Activated CD4-positive, alpha-beta T cell treated with anti-CD3 and anti-CD28 coated beads for 36 hours (primary cell): ENCODE measurements around the gene ZNHIT3. TPM values are rescaled to one million over a fixed set of nuclear protein-coding genes. Genes with fewer than 3 reads are reported as not detected.
A peak's percentile ranks its signal among the peaks of the same experiment; 100 is the strongest.

Experiments used
- ATAC-seq: fragments of 200-7000 bp; cut with Tn5 transposase; one replicate; pipeline ENCODE4 v1.10.0; 2021; ENCODE audit warnings: mild to moderate bottlenecking, moderate library complexity
- CTCF ChIA-PET: fragments of 350-600 bp; sonication (Branson Sonifier 250); formaldehyde crosslinking; loops from one replicate; lab custom pipeline; 2021; ENCODE audit warnings: antibody characterized with exemption; lab: Charles Lee
- POLR2A ChIA-PET: fragments of 350-600 bp; sonication (Branson Sonifier 250); formaldehyde crosslinking; loops from one replicate; lab custom pipeline; 2021; ENCODE audit warnings: antibody characterized with exemption, inconsistent platforms; lab: Charles Lee
- DNase-seq: peaks from one replicate; pipeline ENCODE4 v3.0.0-alpha.2; 2020
- H3K27ac Mint-ChIP-seq: one replicate; pipeline ENCODE4 v1.8.0; 2021; ENCODE audit warnings: mixed read lengths
- H3K27me3 Mint-ChIP-seq: one replicate; pipeline ENCODE4 v1.8.0; 2021; ENCODE audit warnings: mixed read lengths
- H3K36me3 Mint-ChIP-seq: one replicate; pipeline ENCODE4 v1.8.0; 2021; ENCODE audit warnings: low read depth, mixed read lengths
- H3K4me1 Mint-ChIP-seq: one replicate; pipeline ENCODE4 v1.8.0; 2021; ENCODE audit warnings: mixed read lengths
- H3K4me3 Mint-ChIP-seq: one replicate; pipeline ENCODE4 v1.8.0; 2021; ENCODE audit warnings: mild to moderate bottlenecking, moderate library complexity, mixed read lengths
- H3K9me3 Mint-ChIP-seq: one replicate; pipeline ENCODE4 v1.8.0; 2021; ENCODE audit warnings: low read depth, mixed read lengths
- intact Hi-C, 2 experiments: fragments of 100-400 bp; cut with DNase I in 1 of 2; cut with micrococcal nuclease in 1 of 2; formaldehyde crosslinking; loops; one replicate each; pipeline versions ENCODE4 v1.14.2 to v1.15.1; 2022 to 2024; cut with DNase I, micrococcal nuclease
- total RNA-seq, 2 experiments: library from RNA; stranded (reverse); gene quantifications; one replicate each; pipeline ENCODE4 v1.2.3, GENCODE V29; 2021

ZNHIT3 gene
- total RNA-seq, 2 experiments from 2014 or later, result 38.2 to 42.3 TPM

DNA sequence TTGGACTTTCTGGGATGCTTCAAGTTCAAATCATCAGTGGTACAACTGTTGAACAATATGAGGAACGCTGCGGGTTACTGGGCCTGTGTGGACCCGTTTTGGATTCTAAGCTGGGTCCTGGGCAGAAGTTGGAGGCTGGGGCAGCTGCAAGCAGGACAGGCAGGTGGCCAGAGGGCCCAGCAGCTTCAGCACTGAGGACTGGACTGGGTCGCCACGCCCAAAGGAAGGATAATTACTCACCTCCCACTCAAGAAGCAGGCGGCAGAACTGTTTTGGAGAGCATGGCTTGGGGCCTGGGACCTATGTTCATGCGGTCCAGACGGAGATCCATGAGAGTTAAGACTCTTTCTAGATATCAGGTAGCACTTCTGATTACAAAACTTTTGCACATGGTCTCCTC is 1.5 kb upstream of the ZNHIT3 start:
- peaks cover 15% of the 10 kb centered on the region for H3K27me3 Mint-ChIP-seq
- intact Hi-C loops, result loop anchor here in 1 of 2 experiments (5.0 to 10.0 kb wide), 2 partner anchors 340 to 413 kb away; no protein-coding TSS in a partner anchor
- no peaks in the 10 kb centered on the region for H3K9me3 Mint-ChIP-seq
- ChIA-PET CTCF (no interaction called here), POLR2A (no interaction called here)
- H3K27ac Mint-ChIP-seq, result no peak overlapping the region
- DNase-seq, result no peak
- H3K36me3 Mint-ChIP-seq, result peaks cover 15% of the 10 kb centered on the region
- ATAC-seq, result no peak
- H3K4me1 Mint-ChIP-seq, result peaks cover 41% of the 10 kb centered on the region
- peak overlapping the region; percentile 84 for H3K4me3 Mint-ChIP-seq

- ChIA-PET POLR2A (interaction anchor here (0.7 to 0.9 kb wide), 2 partner anchors 58 to 594 kb away, joined by 3 to 5 read pairs; no protein-coding TSS in a partner anchor), CTCF (no interaction called here)
- no peaks in the 10 kb centered on the region for H3K9me3 Mint-ChIP-seq
- peaks cover 12% of the 10 kb centered on the region for H3K27me3 Mint-ChIP-seq
- peak overlapping the region; percentile 96 for H3K27ac Mint-ChIP-seq
- H3K36me3 Mint-ChIP-seq, result peaks cover 19% of the 10 kb centered on the region
- intact Hi-C loops, result loop anchor here (1.0 to 10.0 kb wide), 11 partner anchors 49 to 1525 kb away; partner anchors contain the start of genes AATF (in 1 of the 2), CCT6B (in 1 of the 2), MRM1 (in 1 of the 2) and RDM1 (in 1 of the 2)
- H3K4me3 Mint-ChIP-seq, result peak overlapping the region; percentile 84
- H3K4me1 Mint-ChIP-seq, result peaks cover 44% of the 10 kb centered on the region
- ATAC-seq, result no peak
- DNase-seq, result peak; percentile 13
Measured at GRCh38 chr17:36485805-36486203, 677 bp upstream of the ZNHIT3 start.

DNA sequence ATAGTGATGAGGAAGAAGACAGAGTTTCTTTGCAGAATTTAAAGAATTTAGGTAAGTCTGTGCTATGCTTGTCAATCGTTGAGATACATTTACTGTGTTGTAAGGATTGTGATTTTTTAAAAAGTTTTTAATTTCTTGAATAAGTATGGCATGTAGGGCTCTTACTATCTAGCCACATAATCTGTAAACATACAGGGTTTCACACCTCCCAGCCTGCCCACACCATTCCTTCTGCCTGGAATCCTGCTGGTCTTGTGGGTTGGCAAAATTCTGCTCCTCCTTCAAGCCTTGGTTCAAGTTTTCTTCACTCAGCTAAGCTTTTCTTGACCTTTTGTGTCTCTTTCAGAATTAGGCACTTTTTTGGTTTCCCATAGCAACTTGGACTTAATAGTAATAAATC is 7.5 kb downstream of the ZNHIT3 start:
- ChIA-PET CTCF (no interaction called here), POLR2A (no interaction called here)
- Mint-ChIP-seq H3K36me3 (peaks cover 56% of the 10 kb centered on the region), H3K27me3 (no peaks in the 10 kb centered on the region), H3K4me3 (no peak overlapping the region), H3K9me3 (no peaks in the 10 kb centered on the region), H3K27ac (peak overlapping the region; percentile 1), H3K4me1 (peaks cover 26% of the 10 kb centered on the region)
- DNase-seq (no peak), ATAC-seq (no peak)
- intact Hi-C loops, result no loop called here

- H3K36me3 Mint-ChIP-seq, result peaks cover 51% of the 10 kb centered on the region
Measured at GRCh38 chr17:36494674-36495073, 8.2 kb downstream of the ZNHIT3 start.

GRCh38 chr17:36495076-36495578 is 8.6 kb downstream of the ZNHIT3 start:
- intact Hi-C loops, result no loop called here
- no peak for DNase-seq

More at GRCh38 chr17:36494674-36495073, 8.2 kb downstream of the ZNHIT3 start:
- POLR2A ChIA-PET, result interaction anchor here (0.6 kb wide), 1 partner anchor 945 kb away, joined by 3 read pairs; no protein-coding TSS in a partner anchor
- H3K9me3 Mint-ChIP-seq, result no peaks in the 10 kb centered on the region
- intact Hi-C loops, result no loop called here
- H3K27ac Mint-ChIP-seq, result peak overlapping the region; percentile 51
- H3K4me3 Mint-ChIP-seq, result no peak overlapping the region
- DNase-seq (no peak), ATAC-seq (no peak)
- CTCF ChIA-PET, result interaction anchor here (0.6 kb wide), 1 partner anchor 37 kb away, joined by 3 read pairs; no protein-coding TSS in a partner anchor
- H3K4me1 Mint-ChIP-seq, result peaks cover 19% of the 10 kb centered on the region
- H3K27me3 Mint-ChIP-seq, result no peaks in the 10 kb centered on the region

DNA sequence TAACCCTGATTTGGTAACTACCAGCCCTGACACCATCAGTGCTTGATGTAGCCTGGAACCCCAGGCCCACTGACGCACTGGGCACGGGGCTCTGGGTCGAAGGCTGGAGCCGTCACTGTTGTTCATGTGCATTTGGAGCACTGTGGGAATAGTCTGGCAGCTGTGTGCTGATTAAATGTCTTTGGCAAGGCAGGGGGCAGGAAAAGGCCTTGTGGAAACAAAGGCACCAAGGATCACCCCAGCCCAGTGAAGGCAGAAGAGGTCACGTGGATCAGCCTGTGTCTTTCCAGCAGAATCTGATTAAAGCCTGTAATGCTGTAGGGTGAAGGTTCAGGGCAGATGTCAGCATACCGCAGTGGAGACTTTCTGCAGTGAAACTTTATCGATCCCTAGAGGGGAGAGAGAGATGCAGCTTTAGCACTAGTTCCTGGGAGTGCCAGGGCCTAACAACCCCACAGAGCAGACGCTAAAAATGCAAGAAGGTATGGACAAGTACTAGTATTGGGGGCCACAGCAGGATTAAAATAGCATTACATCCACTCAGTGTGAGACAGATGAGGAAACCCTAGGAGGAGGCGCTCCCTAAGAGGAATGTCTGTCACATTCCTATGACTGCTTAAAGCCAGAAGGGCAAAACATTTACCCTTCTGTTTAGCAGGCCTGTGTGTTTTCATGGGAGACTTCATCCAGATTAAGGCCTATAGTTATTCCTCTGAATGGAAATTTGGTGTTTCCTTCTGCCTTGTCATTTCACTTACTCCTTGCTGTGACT is 9.7 kb downstream of the ZNHIT3 start:
- POLR2A ChIA-PET, result no interaction called here
- Mint-ChIP-seq H3K9me3 (no peaks in the 10 kb centered on the region), H3K4me3 (no peak overlapping the region), H3K36me3 (peaks cover 42% of the 10 kb centered on the region), H3K4me1 (peaks cover 10% of the 10 kb centered on the region), H3K27me3 (no peaks in the 10 kb centered on the region), H3K27ac (no peak overlapping the region)
- ATAC-seq (no peak), DNase-seq (no peak)
- CTCF ChIA-PET, result no interaction called here
- intact Hi-C loops, result no loop called here

More at GRCh38 chr17:36495076-36495578, 8.6 kb downstream of the ZNHIT3 start:
- H3K4me1 Mint-ChIP-seq, result peaks cover 15% of the 10 kb centered on the region
- ChIA-PET POLR2A (interaction anchor here (0.6 kb wide), 1 partner anchor 945 kb away, joined by 3 read pairs; no protein-coding TSS in a partner anchor), CTCF (interaction anchor here (0.6 kb wide), 1 partner anchor 37 kb away, joined by 3 read pairs; no protein-coding TSS in a partner anchor)
- no peak overlapping the region for H3K4me3 Mint-ChIP-seq
- peak overlapping the region; percentile 51 for H3K27ac Mint-ChIP-seq
- ATAC-seq, result no peak
- no peaks in the 10 kb centered on the region for H3K9me3 Mint-ChIP-seq
- no peaks in the 10 kb centered on the region for H3K27me3 Mint-ChIP-seq
- peaks cover 48% of the 10 kb centered on the region for H3K36me3 Mint-ChIP-seq

DNA sequence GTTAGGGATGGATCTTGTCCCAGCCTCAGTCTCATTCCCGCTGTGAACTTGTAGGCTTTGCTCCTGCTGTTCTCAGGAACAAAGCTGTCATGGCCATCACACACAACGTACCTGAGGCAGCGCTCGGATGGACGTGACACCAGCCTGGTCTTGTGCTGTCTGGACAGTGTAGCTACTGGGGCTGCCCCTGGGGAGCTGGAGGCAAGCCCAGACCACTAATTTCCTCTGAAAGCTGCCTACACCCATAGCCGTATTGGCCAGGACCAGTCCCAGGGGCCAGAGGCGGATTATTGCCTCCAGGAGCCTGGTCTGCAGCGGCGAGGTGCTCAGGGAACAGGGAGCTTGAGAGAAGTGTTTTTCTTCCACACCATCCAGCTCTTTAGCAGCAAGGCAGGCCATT is 11.7 kb downstream of the ZNHIT3 start:
- Mint-ChIP-seq H3K4me1 (no peaks in the 10 kb centered on the region), H3K27ac (no peak overlapping the region), H3K36me3 (peaks cover 40% of the 10 kb centered on the region), H3K9me3 (no peaks in the 10 kb centered on the region), H3K27me3 (no peaks in the 10 kb centered on the region), H3K4me3 (no peak overlapping the region)
- ATAC-seq (no peak), DNase-seq (no peak)
- POLR2A ChIA-PET, result no interaction called here
- CTCF ChIA-PET, result interaction anchor here (0.8 to 1.4 kb wide), 3 partner anchors 8 to 168 kb away, joined by 3 to 5 read pairs (median 5); no protein-coding TSS in a partner anchor
- intact Hi-C loops, result no loop called here

DNA sequence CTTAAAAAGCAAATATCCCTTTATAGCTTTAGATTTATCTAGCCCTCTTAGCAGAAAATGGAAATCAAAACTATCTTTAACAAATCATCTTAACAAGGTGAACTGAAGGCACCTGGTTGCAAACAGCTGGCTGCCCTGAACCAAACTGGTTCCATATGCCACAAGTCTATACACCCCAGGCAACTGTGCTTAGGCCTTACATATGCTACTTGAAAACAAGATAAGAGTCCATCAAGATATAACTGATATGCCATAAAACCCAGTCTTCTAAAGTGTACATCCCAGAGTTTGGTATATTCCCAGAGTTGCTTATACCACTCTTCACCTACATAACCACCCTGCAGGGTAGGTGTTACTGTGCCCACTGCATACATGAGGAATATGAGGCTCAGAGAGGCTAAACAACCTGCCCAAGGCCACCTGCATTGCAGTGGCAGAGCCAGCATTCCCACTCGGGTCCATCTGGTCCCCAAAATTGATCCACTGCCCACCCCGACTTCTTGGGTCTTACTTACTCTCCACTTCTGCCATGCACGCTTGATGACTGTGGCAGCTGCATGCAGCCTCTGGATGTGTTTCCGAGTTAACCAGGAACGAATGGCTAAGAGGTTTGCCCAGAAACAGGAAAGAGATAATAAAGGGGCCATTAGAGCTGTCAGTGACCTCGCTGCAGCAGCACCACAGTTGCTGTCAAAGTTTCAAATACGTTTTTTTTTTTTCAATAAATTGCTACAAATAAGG is 12.2 kb downstream of the ZNHIT3 start:
- ATAC-seq (no peak), DNase-seq (no peak)
- ChIA-PET CTCF (interaction anchor here (0.9 to 1.4 kb wide), 2 partner anchors 9 to 19 kb away, joined by 3 to 5 read pairs; no protein-coding TSS in a partner anchor), POLR2A (interaction anchor here (0.6 kb wide), 1 partner anchor 18 kb away, joined by 5 read pairs; no protein-coding TSS in a partner anchor)
- Mint-ChIP-seq H3K4me3 (no peak overlapping the region), H3K27ac (no peak overlapping the region), H3K4me1 (no peaks in the 10 kb centered on the region), H3K27me3 (no peaks in the 10 kb centered on the region), H3K36me3 (peaks cover 41% of the 10 kb centered on the region), H3K9me3 (no peaks in the 10 kb centered on the region)
- intact Hi-C loops, result no loop called here

DNA sequence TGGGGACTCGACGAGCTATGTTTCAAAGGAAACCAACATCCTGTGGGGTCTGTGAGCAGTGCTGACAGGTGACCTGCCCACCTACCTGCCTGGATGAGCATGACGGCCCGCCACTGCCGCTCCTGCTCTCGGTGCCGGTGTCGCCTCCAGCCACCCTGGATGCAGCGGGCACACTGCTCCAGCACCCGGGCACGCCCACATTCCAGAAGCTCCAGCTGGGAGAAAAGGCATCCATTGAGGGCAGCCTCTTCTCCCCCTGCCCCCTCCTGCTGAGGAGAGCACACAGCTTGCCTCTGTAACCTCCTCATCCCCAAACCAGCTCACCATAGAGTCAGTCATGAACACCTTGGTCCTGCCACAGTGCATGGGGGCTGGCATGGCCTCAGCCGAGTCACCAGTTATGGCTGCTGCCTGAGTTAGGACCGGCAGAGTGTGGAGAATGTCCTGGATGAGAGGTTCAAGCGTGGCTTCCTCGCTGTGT is 14.3 kb downstream of the ZNHIT3 start:
- H3K4me3 Mint-ChIP-seq, result no peak overlapping the region
- ATAC-seq, result no peak

GRCh38 chr17:36501351-36501750 is 14.9 kb downstream of the ZNHIT3 start:
- ChIA-PET CTCF (no interaction called here), POLR2A (no interaction called here)
- no peak overlapping the region for H3K27ac Mint-ChIP-seq
- H3K4me3 Mint-ChIP-seq, result no peak overlapping the region
- DNase-seq (no peak), ATAC-seq (no peak)
- no peaks in the 10 kb centered on the region for H3K27me3 Mint-ChIP-seq
- intact Hi-C loops, result no loop called here
- H3K9me3 Mint-ChIP-seq, result no peaks in the 10 kb centered on the region
- H3K36me3 Mint-ChIP-seq, result peaks cover 41% of the 10 kb centered on the region
- H3K4me1 Mint-ChIP-seq, result no peaks in the 10 kb centered on the region

More for the DNA sequence above, 14.3 kb downstream of the ZNHIT3 start:
- H3K9me3 Mint-ChIP-seq, result no peaks in the 10 kb centered on the region
- no peak for DNase-seq
- intact Hi-C loops, result no loop called here
- H3K27ac Mint-ChIP-seq, result no peak overlapping the region
- no peaks in the 10 kb centered on the region for H3K27me3 Mint-ChIP-seq
- no peaks in the 10 kb centered on the region for H3K4me1 Mint-ChIP-seq
- ChIA-PET CTCF (interaction anchor here (1.0 kb wide), 1 partner anchor 34 kb away, joined by 3 read pairs; the partner anchor contains the start of genes MYO19 and PIGW), POLR2A (interaction anchor here (1.4 kb wide), 1 partner anchor 10 kb away, joined by 6 read pairs; no protein-coding TSS in a partner anchor)
- H3K36me3 Mint-ChIP-seq, result peaks cover 42% of the 10 kb centered on the region

DNA sequence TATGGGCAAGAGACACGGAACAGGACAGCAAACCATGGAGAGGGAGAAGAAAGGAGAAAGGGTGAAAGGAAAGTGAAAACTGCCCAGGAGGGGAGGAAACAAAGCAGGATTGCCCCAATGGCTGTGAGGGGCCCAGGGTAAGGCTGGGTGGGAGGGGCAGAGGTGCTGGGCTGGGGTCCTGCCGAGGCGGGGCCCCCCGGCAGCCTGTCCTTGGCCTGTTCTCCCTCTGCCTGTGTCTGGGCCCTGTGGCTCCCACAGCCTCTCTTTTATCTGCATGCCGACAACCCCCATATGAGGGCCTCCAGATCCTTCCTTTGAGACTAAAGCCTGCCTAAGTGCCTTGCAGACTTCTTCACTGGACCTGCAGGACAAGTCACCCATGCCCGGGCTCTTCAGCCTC is 15.5 kb downstream of the ZNHIT3 start:
- ATAC-seq (no peak), DNase-seq (no peak)
- no peaks in the 10 kb centered on the region for H3K9me3 Mint-ChIP-seq
- no peak overlapping the region for H3K4me3 Mint-ChIP-seq
- ChIA-PET POLR2A (no interaction called here), CTCF (no interaction called here)
- intact Hi-C loops, result no loop called here
- peaks cover 41% of the 10 kb centered on the region for H3K36me3 Mint-ChIP-seq
- no peaks in the 10 kb centered on the region for H3K4me1 Mint-ChIP-seq
- no peaks in the 10 kb centered on the region for H3K27me3 Mint-ChIP-seq
- peak overlapping the region; percentile 34 for H3K27ac Mint-ChIP-seq
